Loucy (cell line): ENCODE measurements around the gene FGF22.

Experiments
- H2AFZ ChIP-seq: fragments of 200-600 bp; sonication (generic); 2 replicates; pipeline ENCODE4 v1.6.0; 2016; ENCODE audit warnings: antibody characterized with exemption, mild to moderate bottlenecking, low read length, moderate library complexity
- H3F3A ChIP-seq: fragments of 200-600 bp; 2 replicates; pipeline ENCODE4 v1.6.0; 2016; ENCODE audit warnings: antibody characterized with exemption, low read depth, mild to moderate bottlenecking
- H3K27me3 ChIP-seq: fragments of 200-600 bp; sonication (generic); 2 replicates; pipeline ENCODE4 v1.6.1; 2014; ENCODE audit warnings: low read length, mild to moderate bottlenecking; ENCODE audit not compliant: insufficient read depth, poor library complexity, severe bottlenecking
- H3K36me3 ChIP-seq: fragments of 200-600 bp; sonication (generic); 2 replicates; pipeline ENCODE4 v1.6.1; 2016; ENCODE audit warnings: low read length; ENCODE audit not compliant: insufficient read depth
- H3K4me1 ChIP-seq: fragments of 200-600 bp; sonication (generic); 2 replicates; pipeline ENCODE4 v1.5.1; 2014; ENCODE audit warnings: low read length, mild to moderate bottlenecking; ENCODE audit not compliant: insufficient read depth, poor library complexity, severe bottlenecking
- H3K4me2 ChIP-seq: fragments of 200-600 bp; sonication (generic); 2 replicates; pipeline ENCODE4 v1.6.0; 2014; ENCODE audit warnings: antibody characterized with exemption, low read length, low read depth, mild to moderate bottlenecking; ENCODE audit not compliant: poor library complexity, severe bottlenecking
- H3K4me3 ChIP-seq: fragments of 200-600 bp; sonication (generic); 2 replicates; pipeline ENCODE4 v1.5.1; 2014; ENCODE audit warnings: low read length, mild to moderate bottlenecking, mixed read lengths; ENCODE audit not compliant: poor library complexity, severe bottlenecking
- H3K79me2 ChIP-seq: fragments of 200-600 bp; sonication (generic); 2 replicates; pipeline ENCODE4 v1.6.1; 2014; ENCODE audit warnings: low read length; ENCODE audit not compliant: insufficient read depth
- H3K9ac ChIP-seq: fragments of 200-600 bp; sonication (generic); 2 replicates; pipeline ENCODE4 v1.6.0; 2014; ENCODE audit warnings: mild to moderate bottlenecking, low read depth, low read length, moderate library complexity; ENCODE audit not compliant: poor library complexity, severe bottlenecking
- H3K9me2 ChIP-seq: fragments of 200-600 bp; sonication (generic); replicated peaks from 2 replicates; pipeline ENCODE4 v1.6.1; 2016; ENCODE audit warnings: low read depth, low read length, mixed read lengths
- H3K9me3 ChIP-seq: fragments of 200-600 bp; sonication (generic); 2 replicates; pipeline ENCODE4 v1.6.1; 2014; ENCODE audit warnings: mild to moderate bottlenecking, antibody characterized with exemption, low read length, low read depth; ENCODE audit not compliant: insufficient read depth
- H4K20me1 ChIP-seq: fragments of 200-600 bp; sonication (generic); 2 replicates; pipeline ENCODE4 v1.6.0; 2014; ENCODE audit warnings: antibody characterized with exemption, low read length, mild to moderate bottlenecking; ENCODE audit not compliant: insufficient read depth, poor library complexity, severe bottlenecking
- CTCF ChIP-seq: fragments of 200-600 bp; sonication (generic); conservative IDR thresholded peaks from 2 replicates; pipeline ENCODE4 v1.5.1; 2014; ENCODE audit warnings: mild to moderate bottlenecking, antibody characterized with exemption, low read length
- EZH2phosphoT487 ChIP-seq: fragments of 200-600 bp; IDR thresholded peaks from 2 replicates; pipeline ENCODE4 v1.6.1; 2018; ENCODE audit warnings: antibody characterized with exemption, mild to moderate bottlenecking, moderate library complexity, borderline replicate concordance

FGF22 gene

GRCh38 chr19:621819-622218 lies 17.9 kb upstream of the FGF22 start:
- Histone ChIP-seq H3K27me3 (no peaks in the 10 kb centered on the region), H2AFZ (no peak overlapping the region), H3K9me3 (no peaks in the 10 kb centered on the region), H3K4me3 (no peak overlapping the region), H3K9me2 (no peaks in the 10 kb centered on the region), H3K36me3 (peaks cover 14% of the 10 kb centered on the region; the same call in 1 of the 2 replicates), H3K79me2 (no peaks in the 10 kb centered on the region), H3K9ac (no peak overlapping the region), H3F3A (no peaks in the 10 kb centered on the region), H3K4me2 (no peak overlapping the region), H4K20me1 (no peaks in the 10 kb centered on the region), H3K4me1 (no peaks in the 10 kb centered on the region)
- TF ChIP-seq EZH2phosphoT487 (no peak), CTCF (no peak)

- H3K36me3 ChIP-seq, result peaks cover 14% of the 10 kb centered on the region; the same call in 1 of the 2 replicates
- H3K79me2 ChIP-seq, result no peaks in the 10 kb centered on the region
- no peaks in the 10 kb centered on the region for H3K27me3 ChIP-seq
- TF ChIP-seq EZH2phosphoT487, result no peak
- H3K4me1 ChIP-seq, result no peaks in the 10 kb centered on the region
- no peak overlapping the region for H3K4me2 ChIP-seq
- no peak overlapping the region for H2AFZ ChIP-seq
- no peaks in the 10 kb centered on the region for H3F3A ChIP-seq
- H3K9ac ChIP-seq, result no peak overlapping the region
- no peaks in the 10 kb centered on the region for H3K9me2 ChIP-seq
- no peaks in the 10 kb centered on the region for H3K9me3 ChIP-seq
- no peaks in the 10 kb centered on the region for H4K20me1 ChIP-seq
- no peak overlapping the region for H3K4me3 ChIP-seq
Measured at GRCh38 chr19:622666-623065, 17.0 kb upstream of the FGF22 start.

GRCh38 chr19:623175-623916 lies 16.3 kb upstream of the FGF22 start:
- H3K4me3 ChIP-seq, result no peak overlapping the region
- H4K20me1 ChIP-seq, result no peaks in the 10 kb centered on the region
- no peak overlapping the region for H2AFZ ChIP-seq
- H3K9me3 ChIP-seq, result no peaks in the 10 kb centered on the region
- peaks cover 14% of the 10 kb centered on the region; the same call in 1 of the 2 replicates for H3K36me3 ChIP-seq
- no peaks in the 10 kb centered on the region for H3K9me2 ChIP-seq
- no peaks in the 10 kb centered on the region for H3K27me3 ChIP-seq
- no peaks in the 10 kb centered on the region for H3K79me2 ChIP-seq
- H3K4me1 ChIP-seq, result no peaks in the 10 kb centered on the region
- H3F3A ChIP-seq, result no peaks in the 10 kb centered on the region
- TF ChIP-seq CTCF (no peak), EZH2phosphoT487 (no peak)
- H3K4me2 ChIP-seq, result no peak overlapping the region
- no peak overlapping the region for H3K9ac ChIP-seq

- no peaks in the 10 kb centered on the region for H4K20me1 ChIP-seq
- H3K4me1 ChIP-seq, result peaks cover under 1% of the 10 kb centered on the region
- H3K9me3 ChIP-seq, result no peaks in the 10 kb centered on the region
- no peak overlapping the region for H3K4me2 ChIP-seq
- H3K27me3 ChIP-seq, result no peaks in the 10 kb centered on the region
- no peaks in the 10 kb centered on the region for H3K9me2 ChIP-seq
- no peak for TF ChIP-seq EZH2phosphoT487
- no peak for TF ChIP-seq CTCF
- H3K36me3 ChIP-seq, result peaks cover 11% of the 10 kb centered on the region; the same call in 1 of the 2 replicates
- H2AFZ ChIP-seq, result no peak overlapping the region
- H3K9ac ChIP-seq, result no peak overlapping the region
- H3K79me2 ChIP-seq, result peaks cover 4% of the 10 kb centered on the region; the same call in 1 of the 2 replicates
- H3F3A ChIP-seq, result no peaks in the 10 kb centered on the region
- no peak overlapping the region for H3K4me3 ChIP-seq
Measured at GRCh38 chr19:623974-624373, 15.7 kb upstream of the FGF22 start.
